TTC549 (cell line): Measurements from ENCODE around the gene IGF2BP1.
"Not testable (repeated sequence)": the region's sequence is repeated elsewhere in the genome, so short reads cannot be mapped to it uniquely, and the experiment has no call there.

ENCODE experiments used
- FAIRE-seq: peaks from 2 replicates; lab custom pipeline; 2012; peaks lifted over from hg19 to GRCh38; lab: Jason Lieb, UNC

The IGF2BP1 gene

GRCh38 chr17:49020609-49021008 lies 23.4 kb downstream of the IGF2BP1 start:
- no peak for FAIRE-seq

GRCh38 chr17:49021095-49021767 lies 24.0 kb downstream of the IGF2BP1 start:
- FAIRE-seq, result no peak

GRCh38 chr17:49021768-49022103 lies 24.6 kb downstream of the IGF2BP1 start:
- no peak for FAIRE-seq

- FAIRE-seq, result no peak
Observed at GRCh38 chr17:49022391-49022941, 25.3 kb downstream of the IGF2BP1 start.

- no peak for FAIRE-seq
Observed at GRCh38 chr17:49024523-49024922, 27.3 kb downstream of the IGF2BP1 start.

GRCh38 chr17:49026447-49026846 lies 29.3 kb downstream of the IGF2BP1 start:
- not testable (repeated sequence) for FAIRE-seq

GRCh38 chr17:49028271-49028670 lies 31.1 kb downstream of the IGF2BP1 start:
- no peak for FAIRE-seq

GRCh38 chr17:49029801-49030200 lies 32.6 kb downstream of the IGF2BP1 start:
- no peak for FAIRE-seq

- peak; percentile 60 for FAIRE-seq
Observed at GRCh38 chr17:49031965-49032928, 35.1 kb downstream of the IGF2BP1 start.

- FAIRE-seq, result no peak
Observed at GRCh38 chr17:49035470-49036269, 38.5 kb downstream of the IGF2BP1 start.

GRCh38 chr17:49036270-49036626 lies 39.1 kb downstream of the IGF2BP1 start:
- no peak for FAIRE-seq

- FAIRE-seq, result no peak
Observed at GRCh38 chr17:49038138-49038537, 41.0 kb downstream of the IGF2BP1 start.

- FAIRE-seq, result no peak
Observed at GRCh38 chr17:49038544-49038943, 41.4 kb downstream of the IGF2BP1 start.

GRCh38 chr17:49039518-49039917 lies 42.3 kb downstream of the IGF2BP1 start:
- FAIRE-seq, result not testable (repeated sequence)

- FAIRE-seq, result no peak
Observed at GRCh38 chr17:49041527-49041926, 44.3 kb downstream of the IGF2BP1 start.

- FAIRE-seq, result no peak
Observed at GRCh38 chr17:49045376-49045775, 48.2 kb downstream of the IGF2BP1 start.

GRCh38 chr17:49046912-49047311 lies 49.7 kb downstream of the IGF2BP1 start:
- no peak for FAIRE-seq

- no peak for FAIRE-seq
Observed at GRCh38 chr17:49049265-49049664, 52.1 kb downstream of the IGF2BP1 start.

GRCh38 chr17:49050611-49051010 lies 53.4 kb downstream of the IGF2BP1 start:
- no peak for FAIRE-seq

- FAIRE-seq, result no peak
Observed at GRCh38 chr17:49051269-49051668, 54.1 kb downstream of the IGF2BP1 start.

- FAIRE-seq, result no peak
Observed at GRCh38 chr17:49053171-49053829, 56.1 kb downstream of the IGF2BP1 start.
